HepG2 (cell line): Measurements from ENCODE around the gene ITPK1. TPM values are rescaled to one million over a fixed set of nuclear protein-coding genes. Genes with fewer than 3 reads are reported as not detected.

Source experiments
- ATAC-seq: fragments of 200-7000 bp; cut with Tn5 transposase; 3 replicates; pipeline ENCODE4 v1.9.1; 2020; ENCODE audit warnings: mild to moderate bottlenecking, moderate library complexity
- BruUV-seq: library from RNA; stranded (reverse); fragments of 400-500 nt; replicated peaks from 2 replicates; lab custom pipeline; 2021; lab: Mats Ljungman, UMichigan
- CTCF ChIA-PET: fragments of 300-600 bp; formaldehyde crosslinking; extraction: SDS; loops from one replicate; lab custom pipeline; 2021; ENCODE audit warnings: low total read pairs, inconsistent platforms, low intra/inter-chr PET ratio; lab: Yijun Ruan, JAX
- POLR2A ChIA-PET: fragments of 350-600 bp; sonication (Branson Sonifier 250); formaldehyde crosslinking; loops from one replicate; lab custom pipeline; 2020; ENCODE audit warnings: antibody characterized with exemption, inconsistent platforms; lab: Yijun Ruan, JAX
- DNase-seq: peaks from one replicate; pipeline ENCODE4 v3.0.0-alpha.2; 2015; ENCODE audit warnings: low spot score
- FAIRE-seq: peaks from 3 replicates; lab custom pipeline; 2011; peaks lifted over from hg19 to GRCh38; lab: Jason Lieb, UNC
- H2AFZ ChIP-seq: one replicate; pipeline ENCODE4 v1.6.1; 2011; ENCODE audit warnings: low read length, inconsistent platforms
- H3K27ac ChIP-seq: fragments of 300-600 bp; 3 replicates; pipeline ENCODE4 v1.8.0; 2011; ENCODE audit warnings: mixed run types, mild to moderate bottlenecking, mixed read lengths, low read length, inconsistent platforms; ENCODE audit not compliant: insufficient read depth; ENCODE audit errors: extremely low read length
- H3K27me3 ChIP-seq, 2 experiments: fragments of 200-600 bp in 1 of 2; 2 replicates in 1 of 2; 3 replicates in 1 of 2; pipeline versions ENCODE4 v1.6.0 to v1.8.0; 2011; ENCODE audit warnings: low read length in 2 of 2, mild to moderate bottlenecking in 2 of 2, moderate library complexity in 2 of 2, inconsistent platforms in 1 of 2; ENCODE audit not compliant: insufficient read depth in 2 of 2, control insufficient read depth in 1 of 2
- H3K36me3 ChIP-seq, 2 experiments: fragments of 200-600 bp in 1 of 2; replicated peaks in 1 of 2; 2 replicates in 1 of 2; 3 replicates in 1 of 2; pipeline versions ENCODE4 v1.5.1 to v1.8.0; 2011; ENCODE audit warnings: low read length in 2 of 2, inconsistent platforms in 1 of 2; ENCODE audit not compliant: insufficient read depth in 2 of 2, control insufficient read depth in 1 of 2
- H3K4me1 ChIP-seq: 2 replicates; pipeline ENCODE4 v1.5.1; 2012; ENCODE audit warnings: low read length, inconsistent platforms; ENCODE audit not compliant: insufficient read depth
- H3K4me2 ChIP-seq: 2 replicates; pipeline ENCODE4 v1.6.0; 2011; ENCODE audit warnings: low read depth, low read length, inconsistent platforms
- H3K4me3 ChIP-seq, 3 experiments: fragments of 200-600 bp in 1 of 3; sonication (generic), shearing (Covaris generic) in 1 of 3; replicated peaks in 1 of 3; 2 replicates each; pipeline ENCODE4 v1.5.1; 2011 to 2016; ENCODE audit warnings: low read length in 3 of 3, inconsistent platforms in 2 of 3, low read depth in 2 of 3, mild to moderate bottlenecking in 2 of 3, control low read depth in 1 of 3, mixed read lengths in 1 of 3; ENCODE audit not compliant: insufficient read depth in 1 of 3
- H3K79me2 ChIP-seq: one replicate; pipeline ENCODE4 v1.6.1; 2011; ENCODE audit warnings: low read length, inconsistent platforms; ENCODE audit not compliant: insufficient read depth
- H3K9ac ChIP-seq: 2 replicates; pipeline ENCODE4 v1.6.0; 2011; ENCODE audit warnings: mild to moderate bottlenecking, low read depth, low read length, inconsistent platforms; ENCODE audit not compliant: insufficient read depth
- H3K9me3 ChIP-seq: 2 replicates; pipeline ENCODE4 v1.5.1; 2012; ENCODE audit warnings: mild to moderate bottlenecking, low read length
- H4K20me1 ChIP-seq: 2 replicates; pipeline ENCODE4 v1.6.0; 2011; ENCODE audit warnings: inconsistent platforms, mild to moderate bottlenecking, low read length, moderate library complexity; ENCODE audit not compliant: insufficient read depth
- DPF2 ChIP-seq: sonication (generic); formaldehyde crosslinking; IDR thresholded peaks from 2 replicates; pipeline ENCODE4 v1.4.0; 2020; ENCODE audit warnings: mild to moderate bottlenecking, low read depth, missing genetic modification reagents, borderline replicate concordance
- EZH2 ChIP-seq: conservative IDR thresholded peaks from 2 replicates; pipeline ENCODE4 v1.6.1; 2012; ENCODE audit warnings: mild to moderate bottlenecking, low read depth, low read length, moderate library complexity
- FOXK1 ChIP-seq: sonication (generic); formaldehyde crosslinking; IDR thresholded peaks from 2 replicates; pipeline ENCODE4 v1.4.0; 2020; ENCODE audit warnings: low read depth, missing genetic modification reagents, borderline replicate concordance
- HCFC1 ChIP-seq: fragments of 150-350 bp; IDR thresholded peaks from 2 replicates; pipeline ENCODE4 v1.6.1; 2014; ENCODE audit warnings: low read depth, low read length
- HDAC2 ChIP-seq: sonication (generic); formaldehyde crosslinking; IDR thresholded peaks from 2 replicates; pipeline ENCODE4 v1.4.0; 2020; ENCODE audit warnings: missing genetic modification reagents
- HOXA3 ChIP-seq: sonication (generic); formaldehyde crosslinking; IDR thresholded peaks from 2 replicates; pipeline ENCODE4 v1.5.0; 2020; ENCODE audit warnings: missing genetic modification reagents
- ISL2 ChIP-seq: sonication (generic); formaldehyde crosslinking; IDR thresholded peaks from 2 replicates; pipeline ENCODE4 v1.5.0; 2020; ENCODE audit warnings: missing genetic modification reagents
- MAX ChIP-seq: IDR thresholded peaks from 2 replicates; pipeline ENCODE4 v1.6.1; 2012; ENCODE audit warnings: inconsistent platforms
- MYNN ChIP-seq: sonication (generic); formaldehyde crosslinking; IDR thresholded peaks from 2 replicates; pipeline ENCODE4 v1.4.0; 2020; ENCODE audit warnings: mild to moderate bottlenecking, low read depth, missing genetic modification reagents
- NR2F6 ChIP-seq, 2 experiments: IDR thresholded peaks; 2 replicates each; pipeline ENCODE4 v1.6.1; 2016; ENCODE audit warnings: antibody characterized with exemption in 1 of 2, mild to moderate bottlenecking in 1 of 2
- PHF8 ChIP-seq: sonication (generic); formaldehyde crosslinking; IDR thresholded peaks from 2 replicates; pipeline ENCODE4 v1.5.0; 2020; ENCODE audit warnings: missing genetic modification reagents
- SKIL ChIP-seq: sonication (generic); formaldehyde crosslinking; IDR thresholded peaks from 2 replicates; pipeline ENCODE4 v1.8.0; 2022; ENCODE audit warnings: missing genetic modification reagents, mild to moderate bottlenecking, moderate library complexity, borderline replicate concordance
- SP4 ChIP-seq: sonication (generic); formaldehyde crosslinking; IDR thresholded peaks from 2 replicates; pipeline ENCODE4 v1.8.1; 2023; ENCODE audit warnings: mild to moderate bottlenecking, missing genetic modification reagents
- TCF7 ChIP-seq: sonication (generic); IDR thresholded peaks from 2 replicates; pipeline ENCODE4 v1.6.1; 2016; ENCODE audit warnings: antibody characterized with exemption, low read depth
- ZBTB34 ChIP-seq: sonication (generic); formaldehyde crosslinking; IDR thresholded peaks from 2 replicates; pipeline ENCODE4 v1.8.0; 2022; ENCODE audit warnings: mild to moderate bottlenecking, missing genetic modification reagents
- ZNF101 ChIP-seq: sonication (generic); formaldehyde crosslinking; IDR thresholded peaks from 2 replicates; pipeline ENCODE4 v1.4.0; 2020; ENCODE audit warnings: mild to moderate bottlenecking, low read depth, missing genetic modification reagents, borderline replicate concordance
- ZNF232 ChIP-seq: sonication (generic); formaldehyde crosslinking; IDR thresholded peaks from 2 replicates; pipeline ENCODE4 v1.4.0; 2020; ENCODE audit warnings: missing genetic modification reagents, borderline replicate concordance
- WGBS: methylation state at CpG from one replicate; pipeline ENCODE4 v1.1.6; 2017; ENCODE audit warnings: low lambda C conversion rate; 5-methylcytosine and 5-hydroxymethylcytosine counted together
- in situ Hi-C: cut with HindIII; loops from 2 replicates; pipeline ENCODE4 v1.10.0; 2017; ENCODE audit warnings: low pct_unique_long_range_greater_than_20kb; ENCODE audit not compliant: extremely low pct_ligation_motif_present
- intact Hi-C: fragments of 100-400 bp; cut with micrococcal nuclease; formaldehyde crosslinking; loops from one replicate; pipeline ENCODE4 v1.10.0; 2022; ENCODE audit not compliant: unreplicated experiment
- polyA plus RNA-seq, 8 experiments: library from polyadenylated mRNA; depleted of rRNA in 3 of 8; stranded (reverse) in 7 of 8; unstranded in 1 of 8; fragments of >200 nt; fragmentation: Illumina TruSeq in 4 of 8; extraction: Trizol in 4 of 8; gene quantifications; 2 replicates each; pipeline versions ENCODE4 v1.2.1 to v1.2.3, GENCODE V29; 2011 to 2016; ENCODE audit warnings: low read depth in 4 of 8, missing spikeins in 1 of 8, mixed read lengths in 1 of 8; ENCODE audit not compliant: insufficient read depth in 1 of 8
- total RNA-seq, 5 experiments: library from RNA; depleted of rRNA; stranded (reverse); fragments of >200 nt; fragmentation: Illumina TruSeq; extraction: Trizol; gene quantifications; 2 replicates each; pipeline ENCODE4 v1.2.3, GENCODE V29; 2016; ENCODE audit warnings: low read depth in 1 of 5
- TF ChIP-seq, protein P1 (sequence below): sonication (generic); formaldehyde crosslinking; IDR thresholded peaks from 2 replicates; pipeline ENCODE4 v1.4.0; 2020; ENCODE audit warnings: missing genetic modification reagents
- TF ChIP-seq, protein P2 (sequence below): sonication (generic); formaldehyde crosslinking; IDR thresholded peaks from 2 replicates; pipeline ENCODE4 v1.5.0; 2020; ENCODE audit warnings: missing genetic modification reagents

The ITPK1 gene
- total and polyA plus RNA-seq, 2 of the 13 experiments (the other 11 are each of a cell fraction or from before 2014, with no cell fraction given): 20.5 to 47.5 TPM

- Histone ChIP-seq H4K20me1 (no peaks in the 10 kb centered on the region), H3K79me2 (peaks cover 8% of the 10 kb centered on the region), H3K36me3 (peaks cover 4 to 5% of the 10 kb centered on the region in 2 experiments; a peak in 4 of 5 replicates), H3K9ac (no peak overlapping the region), H3K4me2 (0 out of 2 replicates have a peak overlapping the region, but pooled peaks have one; percentile 39), H3K27me3 (no peaks in the 10 kb centered on the region), H3K27ac (peak overlapping the region; percentile 11), H3K4me3 (no peak overlapping the region), H3K4me1 (peaks cover 79% of the 10 kb centered on the region), H2AFZ (no peak overlapping the region), H3K9me3 (no peaks in the 10 kb centered on the region)
- ChIA-PET CTCF (no interaction called here), POLR2A (no interaction called here)
- FAIRE-seq: no peak
- BruUV-seq: no TSS peak
- no peak for DNase-seq
- in situ Hi-C loops: no loop called here
- intact Hi-C loops: no loop called here
- 89% methylated on average over 7 of the region's 17 CpGs for WGBS
- no peak for ATAC-seq
- TF ChIP-seq, protein P1, sequence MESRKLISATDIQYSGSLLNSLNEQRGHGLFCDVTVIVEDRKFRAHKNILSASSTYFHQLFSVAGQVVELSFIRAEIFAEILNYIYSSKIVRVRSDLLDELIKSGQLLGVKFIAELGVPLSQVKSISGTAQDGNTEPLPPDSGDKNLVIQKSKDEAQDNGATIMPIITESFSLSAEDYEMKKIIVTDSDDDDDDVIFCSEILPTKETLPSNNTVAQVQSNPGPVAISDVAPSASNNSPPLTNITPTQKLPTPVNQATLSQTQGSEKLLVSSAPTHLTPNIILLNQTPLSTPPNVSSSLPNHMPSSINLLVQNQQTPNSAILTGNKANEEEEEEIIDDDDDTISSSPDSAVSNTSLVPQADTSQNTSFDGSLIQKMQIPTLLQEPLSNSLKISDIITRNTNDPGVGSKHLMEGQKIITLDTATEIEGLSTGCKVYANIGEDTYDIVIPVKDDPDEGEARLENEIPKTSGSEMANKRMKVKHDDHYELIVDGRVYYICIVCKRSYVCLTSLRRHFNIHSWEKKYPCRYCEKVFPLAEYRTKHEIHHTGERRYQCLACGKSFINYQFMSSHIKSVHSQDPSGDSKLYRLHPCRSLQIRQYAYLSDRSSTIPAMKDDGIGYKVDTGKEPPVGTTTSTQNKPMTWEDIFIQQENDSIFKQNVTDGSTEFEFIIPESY (CRISPR knock-in tag): peak; percentile 79
- TF ChIP-seq PHF8 (no peak), DPF2 (no peak), NR2F6 (IDR thresholded peaks at IDR 0.05) (no peak), NR2F6 (CRISPR knock-in tag; IDR thresholded peaks at IDR 0.05) (0 out of 2 replicates have a peak, but pooled peaks have one; percentile 37), MAX (peak; percentile 64), SKIL (CRISPR knock-in tag) (0 out of 2 replicates have a peak, but pooled peaks have one; percentile 27), ISL2 (CRISPR knock-in tag) (no peak), ZNF232 (CRISPR knock-in tag) (no peak), EZH2 (no peak), TCF7 (no peak), HDAC2 (CRISPR knock-in tag) (0 out of 2 replicates have a peak, but pooled peaks have one; percentile 11), SP4 (CRISPR knock-in tag) (no peak), FOXK1 (CRISPR knock-in tag) (no peak), HOXA3 (CRISPR knock-in tag) (no peak), ZBTB34 (CRISPR knock-in tag) (0 out of 2 replicates have a peak, but pooled peaks have one; percentile 57), ZNF101 (CRISPR knock-in tag) (no peak), MYNN (CRISPR knock-in tag) (no peak), HCFC1 (no peak)
- TF ChIP-seq, protein P2, sequence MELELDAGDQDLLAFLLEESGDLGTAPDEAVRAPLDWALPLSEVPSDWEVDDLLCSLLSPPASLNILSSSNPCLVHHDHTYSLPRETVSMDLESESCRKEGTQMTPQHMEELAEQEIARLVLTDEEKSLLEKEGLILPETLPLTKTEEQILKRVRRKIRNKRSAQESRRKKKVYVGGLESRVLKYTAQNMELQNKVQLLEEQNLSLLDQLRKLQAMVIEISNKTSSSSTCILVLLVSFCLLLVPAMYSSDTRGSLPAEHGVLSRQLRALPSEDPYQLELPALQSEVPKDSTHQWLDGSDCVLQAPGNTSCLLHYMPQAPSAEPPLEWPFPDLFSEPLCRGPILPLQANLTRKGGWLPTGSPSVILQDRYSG (CRISPR knock-in tag): no peak
Observed at GRCh38 chr14:93017301-93017797, 98.4 kb downstream of the ITPK1 start.
